Naive thymus-derived CD4-positive, alpha-beta T cell (primary cell): ENCODE data around the gene ELK3. TPM values are rescaled to one million over a fixed set of nuclear protein-coding genes. Genes with fewer than 3 reads are reported as not detected.

Experiments used
- ATAC-seq: fragments of 150-1000 bp; cut with Tn5 transposase; 2 replicates; pipeline ENCODE4 v1.10.0; 2021; ENCODE audit warnings: mild to moderate bottlenecking, moderate library complexity
- CTCF ChIA-PET: fragments of 350-600 bp; sonication (Branson Sonifier 250); formaldehyde crosslinking; loops from one replicate; lab custom pipeline; 2021; ENCODE audit warnings: antibody characterized with exemption; lab: Charles Lee
- POLR2A ChIA-PET: fragments of 350-600 bp; sonication (Branson Sonifier 250); formaldehyde crosslinking; loops from one replicate; lab custom pipeline; 2021; ENCODE audit warnings: antibody characterized with exemption, inconsistent platforms; lab: Charles Lee
- DNase-seq, 9 donors: peaks; one replicate each; pipeline versions ENCODE4 v3.0.0 to v3.0.0-alpha.2; 2020 to 2022; ENCODE audit warnings: mixed read lengths in 1 of 9
- H3K27ac ChIP-seq: one replicate; pipeline ENCODE4 v1.7.0; 2013; ENCODE audit warnings: mild to moderate bottlenecking, low read depth, low read length, moderate library complexity
- H3K27me3 ChIP-seq, 2 donors: one replicate each; pipeline ENCODE4 v1.7.0; 2013; ENCODE audit warnings: low read length in 2 of 2, mild to moderate bottlenecking in 2 of 2, moderate library complexity in 2 of 2; ENCODE audit not compliant: control insufficient read depth in 2 of 2, insufficient read depth in 2 of 2
- H3K36me3 ChIP-seq, 3 experiments: 1 replicate in 2 of 3; 2 replicates in 1 of 3; pipeline ENCODE4 v1.7.0; 2013; ENCODE audit warnings: low read length in 3 of 3, mild to moderate bottlenecking in 3 of 3, moderate library complexity in 1 of 3; ENCODE audit not compliant: insufficient read depth in 3 of 3, control insufficient read depth in 2 of 3
- H3K4me1 ChIP-seq, 2 donors: one replicate each; pipeline ENCODE4 v1.7.0; 2013; ENCODE audit warnings: low read length in 2 of 2, mild to moderate bottlenecking in 2 of 2, moderate library complexity in 1 of 2; ENCODE audit not compliant: control insufficient read depth in 2 of 2, insufficient read depth in 2 of 2
- H3K4me3 ChIP-seq: 2 replicates; pipeline ENCODE4 v1.7.0; 2013; ENCODE audit warnings: mild to moderate bottlenecking, low read length
- H3K9me3 ChIP-seq, 3 experiments: 1 replicate in 2 of 3; 2 replicates in 1 of 3; pipeline ENCODE4 v1.7.0; 2013; ENCODE audit warnings: low read length in 3 of 3; ENCODE audit not compliant: control insufficient read depth in 2 of 3
- H3K27ac Mint-ChIP-seq, 9 donors: one replicate each; pipeline ENCODE4 v1.8.0; 2020 to 2022; ENCODE audit warnings: mixed read lengths in 9 of 9, mild to moderate bottlenecking in 8 of 9, moderate library complexity in 5 of 9, inconsistent platforms in 2 of 9
- H3K27me3 Mint-ChIP-seq, 5 donors: one replicate each; pipeline ENCODE4 v1.8.0; 2021 to 2022; ENCODE audit warnings: mixed read lengths in 5 of 5, mild to moderate bottlenecking in 1 of 5
- H3K36me3 Mint-ChIP-seq, 5 donors: one replicate each; pipeline ENCODE4 v1.8.0; 2020 to 2022; ENCODE audit warnings: mixed read lengths in 5 of 5, mild to moderate bottlenecking in 3 of 5, inconsistent platforms in 1 of 5
- H3K4me1 Mint-ChIP-seq, 7 donors: one replicate each; pipeline ENCODE4 v1.8.0; 2020 to 2022; ENCODE audit warnings: mixed read lengths in 7 of 7, mild to moderate bottlenecking in 3 of 7, inconsistent platforms in 1 of 7
- H3K4me3 Mint-ChIP-seq, 10 donors: one replicate each; pipeline ENCODE4 v1.8.0; 2020 to 2022; ENCODE audit warnings: mild to moderate bottlenecking in 10 of 10, mixed read lengths in 10 of 10, moderate library complexity in 6 of 10, inconsistent platforms in 2 of 10
- H3K9me3 Mint-ChIP-seq, 11 donors: one replicate each; pipeline ENCODE4 v1.8.0; 2020 to 2022; ENCODE audit warnings: mixed read lengths in 11 of 11, mild to moderate bottlenecking in 4 of 11, inconsistent platforms in 1 of 11, moderate library complexity in 1 of 11
- intact Hi-C, 2 donors: fragments of 100-400 bp; cut with micrococcal nuclease; formaldehyde crosslinking; loops; one replicate each; pipeline ENCODE4 v1.15.1; 2023
- polyA plus RNA-seq, 2 donors: library from polyadenylated mRNA; unstranded; fragments of 300-500 nt; fragmentation: Illumina TruSeq; gene quantifications; one replicate each; pipeline ENCODE4 v1.2.3, GENCODE V29; 2021
- total RNA-seq, 6 experiments: library from RNA in 5 of 6; stranded (reverse) in 5 of 6; gene quantifications; 1 replicate in 5 of 6; 2 replicates in 1 of 6; pipeline ENCODE4 v1.2.3 and lab custom pipeline; 2021 to 2026

ELK3 gene
- total and polyA plus RNA-seq, 7 experiments from 2014 or later = 16.8 to 52.3 (median 29.4) TPM

GRCh38 chr12:96204381-96204780, 10.2 kb downstream of the ELK3 start:
- H3K4me3 ChIP-seq = no peak overlapping the region
- no peaks in the 10 kb centered on the region for H3K9me3 ChIP-seq
- peaks cover 38 to 48% of the 10 kb centered on the region in 2 donors for H3K4me1 ChIP-seq
- intact Hi-C loops = no loop called here
- H3K27ac Mint-ChIP-seq = peak overlapping the region in 6 of 9 donors; percentile 29 to 90 (median 82)
- no peak overlapping the region for H3K27ac ChIP-seq
- no peak for DNase-seq
- peaks cover 3 to 30% (median 15%) of the 10 kb centered on the region in 5 donors for H3K36me3 Mint-ChIP-seq
- H3K36me3 ChIP-seq = no peaks in the 10 kb centered on the region
- ATAC-seq = no peak
- no peaks in the 10 kb centered on the region for H3K27me3 ChIP-seq
- peak overlapping the region in 2 of 10 donors; percentile 69 to 77 for H3K4me3 Mint-ChIP-seq
- H3K27me3 Mint-ChIP-seq = no peaks in the 10 kb centered on the region
- H3K9me3 Mint-ChIP-seq = no peaks in the 10 kb centered on the region
- POLR2A ChIA-PET = interaction anchor here (0.5 to 1.5 kb wide), 4 partner anchors 9 to 192 kb away, joined by 3 to 5 read pairs (median 4); no protein-coding TSS in a partner anchor
- CTCF ChIA-PET = interaction anchor here (1.6 kb wide), 1 partner anchor 11 kb away, joined by 3 read pairs; no protein-coding TSS in a partner anchor
- peaks cover 46 to 84% (median 75%) of the 10 kb centered on the region in 7 donors for H3K4me1 Mint-ChIP-seq

DNA sequence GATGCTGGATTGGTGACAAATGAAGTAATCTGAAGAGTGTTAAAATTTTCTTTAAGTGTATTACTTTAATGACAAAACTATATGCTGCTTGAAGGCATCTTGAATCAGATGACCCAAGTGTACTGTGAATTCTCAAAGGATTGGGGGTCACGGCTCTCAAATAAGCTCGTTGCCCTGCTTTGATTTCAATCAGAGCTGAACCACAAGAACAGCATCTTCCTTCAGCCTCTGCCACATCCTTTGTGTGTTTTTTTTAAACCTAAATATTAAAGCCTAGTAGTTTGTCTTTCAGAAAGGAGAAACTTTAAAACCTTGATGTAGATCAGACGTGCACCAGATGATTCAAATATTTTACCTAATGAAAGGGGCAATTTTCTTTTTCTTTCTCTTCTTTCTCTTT, 11.7 kb downstream of the ELK3 start:
- H3K36me3 Mint-ChIP-seq = peaks cover 0 to 35% (median 10%) of the 10 kb centered on the region in 5 donors
- ChIA-PET POLR2A (interaction anchor here (0.6 to 1.5 kb wide), 3 partner anchors 9 to 640 kb away, joined by 4 to 11 read pairs (median 6); no protein-coding TSS in a partner anchor), CTCF (interaction anchor here (0.6 to 1.6 kb wide), 5 partner anchors 9 to 148 kb away, joined by 3 to 11 read pairs (median 4); no protein-coding TSS in a partner anchor)
- peak overlapping the region in 8 of 9 donors; percentile 73 to 93 (median 87) for H3K27ac Mint-ChIP-seq
- Histone ChIP-seq H3K9me3 (no peaks in the 10 kb centered on the region), H3K4me3 (no peak overlapping the region), H3K4me1 (peaks cover 46 to 62% of the 10 kb centered on the region in 2 donors), H3K27me3 (no peaks in the 10 kb centered on the region), H3K27ac (peak overlapping the region; percentile 17), H3K36me3 (no peaks in the 10 kb centered on the region)
- no peaks in the 10 kb centered on the region for H3K9me3 Mint-ChIP-seq
- intact Hi-C loops = loop anchor here (1.0 to 5.0 kb wide), 4 partner anchors 11 to 701 kb away; partner anchors contain the start of gene NEDD1 (in 1 of the 2)
- H3K4me3 Mint-ChIP-seq = peak overlapping the region; percentile 40 to 90 (median 70)
- H3K4me1 Mint-ChIP-seq = peaks cover 51 to 92% (median 83%) of the 10 kb centered on the region in 7 donors
- peak in 4 of 9 donors; percentile 30 to 52 (median 49) for DNase-seq
- H3K27me3 Mint-ChIP-seq = no peaks in the 10 kb centered on the region
- peak; percentile 53 for ATAC-seq

GRCh38 chr12:96206936-96207662, 12.9 kb downstream of the ELK3 start:
- ChIA-PET CTCF (interaction anchor here (0.6 to 1.1 kb wide), 3 partner anchors 8 to 131 kb away, joined by 3 to 4 read pairs (median 3); no protein-coding TSS in a partner anchor), POLR2A (interaction anchor here (0.6 to 6.6 kb wide), 4 partner anchors 10 to 194 kb away, joined by 3 to 118 read pairs (median 20); partner anchors contain the start of gene CDK17)
- Histone ChIP-seq H3K27ac (peak overlapping the region; percentile 4), H3K9me3 (no peaks in the 10 kb centered on the region), H3K4me1 (peaks cover 55 to 74% of the 10 kb centered on the region in 2 donors), H3K36me3 (no peaks in the 10 kb centered on the region), H3K27me3 (no peaks in the 10 kb centered on the region), H3K4me3 (no peak overlapping the region)
- no peaks in the 10 kb centered on the region for H3K9me3 Mint-ChIP-seq
- DNase-seq (no peak), ATAC-seq (no peak)
- intact Hi-C loops = loop anchor here (1.0 to 5.0 kb wide), 4 partner anchors 12 to 700 kb away; partner anchors contain the start of gene NEDD1 (in 1 of the 2)
- H3K27me3 Mint-ChIP-seq = no peaks in the 10 kb centered on the region
- peaks cover 0 to 34% (median 6%) of the 10 kb centered on the region in 5 donors for H3K36me3 Mint-ChIP-seq
- H3K4me3 Mint-ChIP-seq = peak overlapping the region; percentile 8 to 90 (median 48)
- H3K4me1 Mint-ChIP-seq = peaks cover 58 to 93% (median 91%) of the 10 kb centered on the region in 7 donors
- peak overlapping the region; percentile 36 to 93 (median 87) for H3K27ac Mint-ChIP-seq

DNA sequence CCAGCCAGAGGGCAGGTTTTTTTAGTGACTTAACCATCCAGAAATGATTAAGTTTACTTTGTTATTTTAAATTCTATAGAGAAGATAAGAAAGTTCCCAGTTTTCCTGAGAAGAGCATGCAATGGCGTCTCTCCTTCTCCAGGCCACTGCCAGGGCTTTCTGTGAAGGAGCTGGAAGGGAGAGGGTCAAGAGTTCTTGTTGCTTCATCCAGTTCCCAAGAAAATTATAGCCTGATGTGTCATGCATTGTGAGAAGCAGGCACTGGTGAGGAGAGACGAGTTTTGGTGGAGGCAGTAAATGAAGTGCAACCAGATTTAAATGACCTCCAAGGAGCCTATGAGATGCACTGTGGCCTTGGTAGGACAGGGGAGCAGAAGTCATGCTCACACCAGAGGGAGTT, 14.2 kb downstream of the ELK3 start:
- ChIA-PET POLR2A (interaction anchor here (0.6 to 6.6 kb wide), 7 partner anchors 11 to 313 kb away, joined by 3 to 118 read pairs (median 3); partner anchors contain the start of genes CDK17 and CFAP54), CTCF (interaction anchor here (0.7 to 5.1 kb wide), 2 partner anchors 11 to 76 kb away, joined by 3 to 35 read pairs; no protein-coding TSS in a partner anchor)
- H3K27me3 ChIP-seq = no peaks in the 10 kb centered on the region
- no peak overlapping the region for H3K4me3 ChIP-seq
- ATAC-seq (no peak), DNase-seq (no peak)
- Mint-ChIP-seq H3K4me3 (peak overlapping the region; percentile 69 to 97 (median 85)), H3K36me3 (peaks cover 0 to 33% (median 2%) of the 10 kb centered on the region in 5 donors), H3K27me3 (no peaks in the 10 kb centered on the region), H3K9me3 (no peaks in the 10 kb centered on the region), H3K27ac (peak overlapping the region; percentile 43 to 99 (median 87)), H3K4me1 (peaks cover 66 to 100% (median 97%) of the 10 kb centered on the region in 7 donors)
- H3K9me3 ChIP-seq = no peaks in the 10 kb centered on the region
- H3K4me1 ChIP-seq = peaks cover 64 to 86% of the 10 kb centered on the region in 2 donors
- H3K27ac ChIP-seq = no peak overlapping the region
- no peaks in the 10 kb centered on the region for H3K36me3 ChIP-seq
- intact Hi-C loops = loop anchor here (5.0 kb wide), 3 partner anchors 239 to 699 kb away; partner anchors contain the start of gene NEDD1 (in 1 of the 2)

GRCh38 chr12:96208801-96209549, 14.8 kb downstream of the ELK3 start:
- Histone ChIP-seq H3K27ac (peak overlapping the region; percentile 62), H3K9me3 (no peaks in the 10 kb centered on the region), H3K4me1 (peaks cover 64 to 93% of the 10 kb centered on the region in 2 donors), H3K36me3 (no peaks in the 10 kb centered on the region), H3K27me3 (no peaks in the 10 kb centered on the region), H3K4me3 (no peak overlapping the region)
- CTCF ChIA-PET = interaction anchor here (0.5 to 8.7 kb wide), 4 partner anchors 11 to 329 kb away, joined by 4 to 127 read pairs (median 20); no protein-coding TSS in a partner anchor
- peaks cover 0 to 30% (median 0%) of the 10 kb centered on the region in 5 donors for H3K36me3 Mint-ChIP-seq
- no peak for DNase-seq
- peak overlapping the region; percentile 50 to 99 (median 96) for H3K27ac Mint-ChIP-seq
- H3K9me3 Mint-ChIP-seq = no peaks in the 10 kb centered on the region
- peak overlapping the region; percentile 69 to 97 (median 85) for H3K4me3 Mint-ChIP-seq
- POLR2A ChIA-PET = interaction anchor here (0.6 to 6.6 kb wide), 11 partner anchors 11 to 312 kb away, joined by 3 to 118 read pairs (median 3); partner anchors contain the start of genes CDK17, CFAP54 and LTA4H
- ATAC-seq = peak; percentile 15
- intact Hi-C loops = loop anchor here (5.0 kb wide), 3 partner anchors 238 to 698 kb away; partner anchors contain the start of gene NEDD1 (in 1 of the 2)
- H3K4me1 Mint-ChIP-seq = peaks cover 70 to 100% (median 98%) of the 10 kb centered on the region in 7 donors
- H3K27me3 Mint-ChIP-seq = no peaks in the 10 kb centered on the region
